ENCODE data around the gene FAM20A. TPM values are rescaled to one million over a fixed set of nuclear protein-coding genes. Genes with fewer than 3 reads are reported as not detected.

The FAM20A gene
- total and polyA plus RNA-seq, 2 donors (not counting 1 experiment from before 2014, with no cell fraction given), result 0.96 to 14.9 TPM

DNA sequence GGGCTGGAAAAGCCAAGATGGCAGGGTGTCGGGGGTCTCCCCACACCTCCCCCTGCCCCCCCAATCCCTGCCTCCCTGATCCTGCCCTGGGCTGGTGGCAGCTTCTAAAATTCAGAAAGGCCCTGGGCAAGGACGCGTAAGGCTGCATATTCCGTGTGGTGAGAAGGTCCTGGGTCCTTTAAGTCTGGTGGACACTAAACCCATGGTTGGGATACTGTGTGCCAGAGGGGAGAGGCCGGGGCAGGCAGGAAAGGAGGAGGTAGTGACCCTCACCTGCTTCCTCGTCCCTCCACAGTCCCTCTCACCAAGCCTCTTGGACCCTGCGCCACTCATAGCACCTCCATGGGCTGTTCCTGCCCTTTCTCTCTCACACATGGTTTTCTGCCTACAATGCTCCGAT is 60.2 kb downstream of the FAM20A start:
- H3K79me2 ChIP-seq (ENCODE audit: control insufficient read depth, insufficient read depth, low read length), result no peaks in the 10 kb centered on the region
- no peaks in the 10 kb centered on the region for H4K20me1 ChIP-seq (ENCODE audit: control insufficient read depth, extremely low read depth, insufficient read depth, low read length)
- H3K36me3 ChIP-seq (ENCODE audit: control insufficient read depth, insufficient read depth, low read length), result peaks cover 8% of the 10 kb centered on the region

DNA sequence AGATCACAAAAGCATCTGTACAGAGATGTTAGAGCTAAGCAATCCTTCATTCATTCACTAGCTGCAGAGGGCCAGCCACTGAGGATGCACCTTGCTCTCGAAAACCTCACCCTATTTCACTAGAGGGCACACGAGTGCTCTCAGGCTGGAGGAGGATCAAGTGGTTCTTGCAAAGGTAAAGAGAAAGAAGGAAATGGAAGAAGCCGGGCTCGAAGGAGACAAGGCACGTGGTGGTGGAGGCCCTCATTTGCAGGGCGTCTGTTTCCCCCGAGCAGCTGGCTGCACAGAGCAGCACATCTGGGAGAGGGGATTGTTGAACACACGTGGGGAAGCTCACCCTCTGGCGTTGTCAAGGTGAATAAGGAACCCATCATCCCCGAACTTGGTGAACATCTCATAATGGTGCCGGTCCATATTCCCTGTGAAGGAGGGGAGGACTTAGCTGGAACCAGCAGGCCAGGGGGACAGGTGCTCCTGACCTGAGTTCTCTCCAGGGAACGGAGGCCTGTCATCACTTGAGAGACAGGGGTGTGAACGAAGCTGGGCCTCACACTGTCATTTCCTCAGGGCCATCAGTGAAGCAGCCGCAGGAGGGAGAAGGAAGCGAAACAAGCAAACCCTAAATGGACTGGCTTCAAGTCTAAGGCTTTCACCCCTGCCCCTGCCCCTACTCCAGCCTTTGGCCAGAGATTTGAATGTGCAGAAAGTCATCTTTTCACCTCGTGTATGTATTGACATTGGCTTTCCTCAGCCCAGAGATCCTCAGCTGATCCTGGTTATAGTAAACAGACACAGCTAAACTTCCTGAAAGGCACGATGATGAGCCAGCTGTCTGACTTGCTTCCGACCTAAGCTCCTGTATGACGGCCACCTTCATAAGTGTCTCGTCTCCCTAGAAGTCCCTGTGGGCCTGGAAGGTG is 61.4 kb downstream of the FAM20A start:
- Histone ChIP-seq H3K4me2 (ENCODE audit: extremely low read depth, insufficient read depth, low read length) (no peak overlapping the region), H3K9ac (ENCODE audit: insufficient read depth, low read length) (no peak overlapping the region), H3K27ac (ENCODE audit: insufficient read depth, low read length) (no peak overlapping the region), H2AFZ (ENCODE audit: low read length) (no peak overlapping the region), H3K36me3 (ENCODE audit: control insufficient read depth, insufficient read depth, low read length) (peaks cover 9% of the 10 kb centered on the region), H3K27me3 (ENCODE audit: control insufficient read depth, insufficient read depth, low read length) (no peaks in the 10 kb centered on the region), H4K20me1 (ENCODE audit: control insufficient read depth, extremely low read depth, insufficient read depth, low read length) (no peaks in the 10 kb centered on the region), H3K79me2 (ENCODE audit: control insufficient read depth, insufficient read depth, low read length) (no peaks in the 10 kb centered on the region), H3K4me3 (replicated peaks in 1 of 4; ENCODE audit: control extremely low read depth in 1 of 4, insufficient read depth in 1 of 4, low read depth in 3 of 4, low read length in 4 of 4) (no peak overlapping the region), H3K9me3 (ENCODE audit: control insufficient read depth, insufficient read depth, low read depth, low read length) (no peaks in the 10 kb centered on the region), H3K4me1 (ENCODE audit: control insufficient read depth, extremely low read depth, insufficient read depth, low read length) (no peaks in the 10 kb centered on the region)
- peak in 1 of 2 donors; percentile 36 for DNase-seq (ENCODE audit: low read depth in 2 of 2)
- TF ChIP-seq EZH2 (IDR thresholded peaks at IDR 0.05; ENCODE audit: low read length, missing control alignments) (no peak), CTCF (conservative IDR thresholded peaks at IDR 0.05 in 1 of 2, IDR thresholded peaks at IDR 0.05 in 1 of 2; ENCODE audit: low read depth in 1 of 2, low read length in 2 of 2) (peak; percentile 14 to 23)

More for the DNA sequence above, 60.2 kb downstream of the FAM20A start:
- Histone ChIP-seq H3K27me3 (ENCODE audit: control insufficient read depth, insufficient read depth, low read length) (no peaks in the 10 kb centered on the region), H3K4me3 (replicated peaks in 1 of 4; ENCODE audit: control extremely low read depth in 1 of 4, insufficient read depth in 1 of 4, low read depth in 3 of 4, low read length in 4 of 4) (no peak overlapping the region), H3K4me2 (ENCODE audit: extremely low read depth, insufficient read depth, low read length) (no peak overlapping the region), H3K9ac (ENCODE audit: insufficient read depth, low read length) (no peak overlapping the region), H3K27ac (ENCODE audit: insufficient read depth, low read length) (no peak overlapping the region), H3K4me1 (ENCODE audit: control insufficient read depth, extremely low read depth, insufficient read depth, low read length) (no peaks in the 10 kb centered on the region), H3K9me3 (ENCODE audit: control insufficient read depth, insufficient read depth, low read depth, low read length) (no peaks in the 10 kb centered on the region), H2AFZ (ENCODE audit: low read length) (no peak overlapping the region)
- no peak for DNase-seq (ENCODE audit: low read depth in 2 of 2)
- no peak for TF ChIP-seq CTCF (conservative IDR thresholded peaks at IDR 0.05 in 1 of 2, IDR thresholded peaks at IDR 0.05 in 1 of 2; ENCODE audit: low read depth in 1 of 2, low read length in 2 of 2)
- TF ChIP-seq EZH2 (IDR thresholded peaks at IDR 0.05; ENCODE audit: low read length, missing control alignments), result no peak

DNA sequence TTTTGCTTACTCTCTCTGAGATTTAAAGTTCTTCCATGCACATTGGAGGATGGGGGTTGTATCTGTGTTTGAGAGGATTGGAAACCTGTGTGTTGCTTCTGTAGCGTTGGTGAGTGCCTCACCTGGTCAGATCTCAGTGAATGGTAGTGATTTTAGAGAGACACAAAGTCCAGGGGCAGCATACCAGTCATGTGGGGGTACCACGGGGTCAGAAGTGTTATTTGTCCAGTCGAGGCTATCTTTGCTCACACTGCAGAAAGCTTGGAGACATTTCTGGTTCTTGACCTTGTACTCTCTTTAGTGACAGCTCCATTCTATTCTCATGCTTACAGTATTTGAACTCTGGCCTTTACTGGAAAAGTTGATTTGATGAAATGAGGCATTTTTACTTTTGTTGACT is 65.2 kb downstream of the FAM20A start:
- H3K9me3 ChIP-seq (ENCODE audit: control insufficient read depth, insufficient read depth, low read depth, low read length), result no peaks in the 10 kb centered on the region
- no peak overlapping the region for H3K4me3 ChIP-seq (replicated peaks in 1 of 4; ENCODE audit: control extremely low read depth in 1 of 4, insufficient read depth in 1 of 4, low read depth in 3 of 4, low read length in 4 of 4)
- no peak overlapping the region for H3K27ac ChIP-seq (ENCODE audit: insufficient read depth, low read length)
- DNase-seq (ENCODE audit: low read depth in 2 of 2), result no peak
- H3K4me1 ChIP-seq (ENCODE audit: control insufficient read depth, extremely low read depth, insufficient read depth, low read length), result no peaks in the 10 kb centered on the region
- H3K4me2 ChIP-seq (ENCODE audit: extremely low read depth, insufficient read depth, low read length), result no peak overlapping the region
- no peak overlapping the region for H2AFZ ChIP-seq (ENCODE audit: low read length)
- H4K20me1 ChIP-seq (ENCODE audit: control insufficient read depth, extremely low read depth, insufficient read depth, low read length), result no peaks in the 10 kb centered on the region
- TF ChIP-seq CTCF (conservative IDR thresholded peaks at IDR 0.05 in 1 of 2, IDR thresholded peaks at IDR 0.05 in 1 of 2; ENCODE audit: low read depth in 1 of 2, low read length in 2 of 2) (no peak), EZH2 (IDR thresholded peaks at IDR 0.05; ENCODE audit: low read length, missing control alignments) (no peak)
- no peak overlapping the region for H3K9ac ChIP-seq (ENCODE audit: insufficient read depth, low read length)
- no peaks in the 10 kb centered on the region for H3K79me2 ChIP-seq (ENCODE audit: control insufficient read depth, insufficient read depth, low read length)
- H3K27me3 ChIP-seq (ENCODE audit: control insufficient read depth, insufficient read depth, low read length), result no peaks in the 10 kb centered on the region
- peaks cover 11% of the 10 kb centered on the region for H3K36me3 ChIP-seq (ENCODE audit: control insufficient read depth, insufficient read depth, low read length)

Measured in fibroblast of lung (primary cell).